ENCODE measurements around the gene MRPS30. TPM values are rescaled to one million over a fixed set of nuclear protein-coding genes. Genes with fewer than 3 reads are reported as not detected.
"Not testable (repeated sequence)": the region's sequence is repeated elsewhere in the genome, so short reads cannot be mapped to it uniquely, and the experiment has no call there.

Gene MRPS30
- total RNA-seq, 4 donors from 2014 or later: 98.0 to 134 (median 116) TPM

DNA sequence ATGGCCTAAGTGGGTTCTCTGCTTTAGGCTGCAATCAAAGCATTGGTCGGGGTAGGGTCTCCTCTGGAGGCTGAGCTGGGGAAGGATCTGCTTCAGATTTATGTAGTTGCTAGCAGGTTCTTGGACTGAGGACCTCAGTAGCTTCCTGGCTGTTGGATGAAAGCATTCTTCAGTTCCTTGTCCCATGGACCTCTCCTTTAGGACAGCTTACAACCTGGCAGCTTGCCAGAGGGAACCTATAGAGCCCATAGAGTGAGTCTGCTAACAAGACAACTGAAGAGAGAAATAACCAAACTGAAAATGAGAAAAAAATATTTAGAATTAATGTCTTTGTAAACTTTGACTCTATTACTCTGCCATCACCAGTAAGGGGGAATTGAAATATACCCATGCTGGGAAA lies 12.4 kb downstream of the MRPS30 start:
- intact Hi-C loops (cut with DNase I): no loop called here
- no peak for DNase-seq
- no peaks in the 10 kb centered on the region for H3K27me3 ChIP-seq
- H3K36me3 ChIP-seq: peaks cover 8 to 18% of the 10 kb centered on the region in 2 donors
- TF ChIP-seq POLR2A (IDR thresholded peaks at IDR 0.05): no peak
- TF ChIP-seq, protein P1, sequence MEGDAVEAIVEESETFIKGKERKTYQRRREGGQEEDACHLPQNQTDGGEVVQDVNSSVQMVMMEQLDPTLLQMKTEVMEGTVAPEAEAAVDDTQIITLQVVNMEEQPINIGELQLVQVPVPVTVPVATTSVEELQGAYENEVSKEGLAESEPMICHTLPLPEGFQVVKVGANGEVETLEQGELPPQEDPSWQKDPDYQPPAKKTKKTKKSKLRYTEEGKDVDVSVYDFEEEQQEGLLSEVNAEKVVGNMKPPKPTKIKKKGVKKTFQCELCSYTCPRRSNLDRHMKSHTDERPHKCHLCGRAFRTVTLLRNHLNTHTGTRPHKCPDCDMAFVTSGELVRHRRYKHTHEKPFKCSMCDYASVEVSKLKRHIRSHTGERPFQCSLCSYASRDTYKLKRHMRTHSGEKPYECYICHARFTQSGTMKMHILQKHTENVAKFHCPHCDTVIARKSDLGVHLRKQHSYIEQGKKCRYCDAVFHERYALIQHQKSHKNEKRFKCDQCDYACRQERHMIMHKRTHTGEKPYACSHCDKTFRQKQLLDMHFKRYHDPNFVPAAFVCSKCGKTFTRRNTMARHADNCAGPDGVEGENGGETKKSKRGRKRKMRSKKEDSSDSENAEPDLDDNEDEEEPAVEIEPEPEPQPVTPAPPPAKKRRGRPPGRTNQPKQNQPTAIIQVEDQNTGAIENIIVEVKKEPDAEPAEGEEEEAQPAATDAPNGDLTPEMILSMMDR (IDR thresholded peaks at IDR 0.05): no peak
- H3K4me1 ChIP-seq: no peaks in the 10 kb centered on the region
- 80 to 87% methylated on average over 1 of the region's 1 CpG for WGBS, 2 donors
- H3K4me3 ChIP-seq (replicated peaks in 1 of 3): no peak overlapping the region
- H3K27ac ChIP-seq: no peak overlapping the region
- H3K9me3 ChIP-seq: no peaks in the 10 kb centered on the region

- H3K36me3 ChIP-seq; intact Hi-C loops (cut with DNase I); H3K9me3 ChIP-seq; H3K27ac ChIP-seq; DNase-seq; H3K4me3 ChIP-seq (replicated peaks in 1 of 3); H3K4me1 ChIP-seq; H3K27me3 ChIP-seq: not testable (repeated sequence)
- WGBS, 2 donors: 91 to 100% methylated on average over 3 of the region's 3 CpGs
Measured at GRCh38 chr5:44824662-44825061, 15.9 kb downstream of the MRPS30 start.

DNA sequence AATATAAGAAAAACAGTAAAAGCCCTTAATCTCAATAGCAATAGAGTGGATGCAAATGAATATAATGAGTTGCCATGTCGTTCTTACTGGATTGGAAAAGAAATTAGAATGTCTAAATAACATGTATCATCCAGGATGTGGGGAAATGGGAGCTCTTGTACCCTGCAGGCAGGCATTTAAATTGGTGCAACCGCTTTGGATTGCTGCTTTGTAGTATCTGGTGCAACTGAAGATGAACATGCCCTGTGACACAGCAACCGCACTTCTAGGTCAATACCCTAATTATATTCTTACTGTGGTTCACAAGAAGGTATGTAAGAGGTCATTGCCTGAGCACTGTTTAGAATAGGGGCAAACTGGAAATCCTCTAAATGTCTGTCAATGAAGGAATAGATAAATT lies 18.9 kb downstream of the MRPS30 start:
- Histone ChIP-seq H3K9me3 (no peaks in the 10 kb centered on the region), H3K4me1 (no peaks in the 10 kb centered on the region), H3K27ac (no peak overlapping the region), H3K36me3 (no peaks in the 10 kb centered on the region), H3K4me3 (replicated peaks in 1 of 3) (no peak overlapping the region), H3K27me3 (no peaks in the 10 kb centered on the region)
- DNase-seq: no peak
- intact Hi-C loops (cut with DNase I): no loop called here
- WGBS, 2 donors: 85 to 91% methylated on average over 3 of the region's 3 CpGs
- TF ChIP-seq, protein P1 (IDR thresholded peaks at IDR 0.05): no peak
- TF ChIP-seq POLR2A (IDR thresholded peaks at IDR 0.05): no peak

GRCh38 chr5:44828719-44829118 lies 20.0 kb downstream of the MRPS30 start:
- Histone ChIP-seq H3K4me1 (no peaks in the 10 kb centered on the region), H3K9me3 (no peaks in the 10 kb centered on the region), H3K27ac (no peak overlapping the region), H3K27me3 (no peaks in the 10 kb centered on the region), H3K4me3 (replicated peaks in 1 of 3) (no peak overlapping the region), H3K36me3 (no peaks in the 10 kb centered on the region)
- TF ChIP-seq, protein P1 (IDR thresholded peaks at IDR 0.05): no peak
- TF ChIP-seq POLR2A (IDR thresholded peaks at IDR 0.05): no peak
- intact Hi-C loops (cut with DNase I): no loop called here
- 95 to 97% methylated on average over 1 of the region's 1 CpG for WGBS, 2 donors
- no peak for DNase-seq

DNA sequence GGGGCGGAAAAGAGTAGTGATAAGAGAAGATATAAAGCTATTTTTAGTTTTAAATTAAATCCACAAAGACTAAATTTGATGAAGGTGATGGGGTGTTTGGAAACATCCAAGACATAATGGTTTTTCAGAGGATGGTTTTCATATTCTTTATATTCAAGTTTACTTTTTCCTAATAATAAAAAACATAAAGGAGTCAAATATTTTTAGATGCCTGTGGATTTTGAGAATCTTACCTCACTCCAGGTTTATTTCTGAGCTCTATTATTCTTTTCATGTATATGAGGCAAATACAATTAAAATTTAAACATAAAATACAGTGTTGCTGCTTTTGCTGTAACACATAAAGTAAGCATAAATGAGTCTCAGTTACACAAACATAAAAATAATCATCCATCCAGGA lies 22.2 kb downstream of the MRPS30 start:
- intact Hi-C loops (cut with DNase I): no loop called here
- H3K27me3 ChIP-seq: no peaks in the 10 kb centered on the region
- H3K9me3 ChIP-seq: no peaks in the 10 kb centered on the region
- H3K4me1 ChIP-seq: no peaks in the 10 kb centered on the region
- no peak for TF ChIP-seq POLR2A (IDR thresholded peaks at IDR 0.05)
- TF ChIP-seq, protein P1 (IDR thresholded peaks at IDR 0.05): no peak
- H3K4me3 ChIP-seq (replicated peaks in 1 of 3): no peak overlapping the region
- no peak for DNase-seq
- H3K27ac ChIP-seq: no peak overlapping the region
- WGBS, 2 donors: 98 to 99% methylated on average over 1 of the region's 1 CpG
- H3K36me3 ChIP-seq: no peaks in the 10 kb centered on the region

DNA sequence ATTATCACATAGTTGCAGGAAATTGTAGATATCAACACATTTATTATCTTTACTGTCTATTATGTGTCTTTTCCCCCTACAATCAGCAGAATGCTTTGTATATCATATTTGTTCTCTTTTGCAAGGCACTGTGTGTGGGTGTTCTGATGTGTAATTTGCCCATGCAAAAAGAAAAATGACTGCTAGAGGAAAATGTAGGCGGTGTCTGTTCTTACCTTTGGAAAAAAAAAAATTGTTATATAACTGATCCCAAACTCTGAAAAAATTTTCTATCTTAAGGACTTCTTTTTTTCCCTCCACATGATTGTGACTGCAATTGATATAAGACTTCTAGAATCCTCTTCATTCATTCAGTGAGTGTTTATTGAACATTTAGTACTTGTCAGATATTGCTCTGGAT lies 24.5 kb downstream of the MRPS30 start:
- no peaks in the 10 kb centered on the region for H3K36me3 ChIP-seq
- 92 to 98% methylated on average over 1 of the region's 1 CpG for WGBS, 2 donors
- intact Hi-C loops (cut with DNase I): no loop called here
- DNase-seq: no peak
- no peaks in the 10 kb centered on the region for H3K9me3 ChIP-seq
- H3K27ac ChIP-seq: no peak overlapping the region
- no peaks in the 10 kb centered on the region for H3K4me1 ChIP-seq
- H3K27me3 ChIP-seq: no peaks in the 10 kb centered on the region
- TF ChIP-seq, protein P1 (IDR thresholded peaks at IDR 0.05): no peak
- TF ChIP-seq POLR2A (IDR thresholded peaks at IDR 0.05): no peak
- no peak overlapping the region for H3K4me3 ChIP-seq (replicated peaks in 1 of 3)
